ENCODE data around the gene NUCB2. TPM values are rescaled to one million over a fixed set of nuclear protein-coding genes. Genes with fewer than 3 reads are reported as not detected.

The NUCB2 gene
- total RNA-seq, 2 donors from 2014 or later = 48.9 to 93.8 TPM

DNA sequence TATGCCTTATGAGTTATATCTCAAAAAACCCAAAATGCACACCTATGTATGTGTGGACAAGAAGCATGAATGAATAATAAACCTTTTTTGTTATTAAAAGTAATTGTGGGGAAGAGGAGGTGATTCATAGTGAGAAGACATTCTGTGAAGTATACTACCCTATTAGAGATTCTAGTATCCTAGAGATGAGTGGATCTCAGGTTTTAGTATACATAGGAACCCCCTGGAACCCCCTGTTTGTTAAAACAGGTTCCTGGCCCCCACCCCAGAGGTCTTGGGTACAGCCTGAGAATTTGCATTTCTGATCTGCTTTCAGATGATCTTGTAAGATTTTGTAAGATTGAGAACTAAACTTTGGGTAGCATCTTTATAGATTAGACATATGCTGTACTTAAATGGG is 17.5 kb downstream of the NUCB2 start:
- ATAC-seq (ENCODE audit: insufficient number of reproducible peaks, low FRiP score, low read depth) = no peak
- Histone ChIP-seq H3K4me3 (no peak overlapping the region), H3K9me3 (no peaks in the 10 kb centered on the region), H3K36me3 (peaks cover 2% of the 10 kb centered on the region), H3K4me1 (ENCODE audit: control insufficient read depth in 1 of 2, low read depth in 2 of 2) (no peaks in the 10 kb centered on the region), H3K27me3 (replicated peaks; ENCODE audit: insufficient read depth) (no peaks in the 10 kb centered on the region), H3K27ac (no peak overlapping the region)
- TF ChIP-seq, protein P1, sequence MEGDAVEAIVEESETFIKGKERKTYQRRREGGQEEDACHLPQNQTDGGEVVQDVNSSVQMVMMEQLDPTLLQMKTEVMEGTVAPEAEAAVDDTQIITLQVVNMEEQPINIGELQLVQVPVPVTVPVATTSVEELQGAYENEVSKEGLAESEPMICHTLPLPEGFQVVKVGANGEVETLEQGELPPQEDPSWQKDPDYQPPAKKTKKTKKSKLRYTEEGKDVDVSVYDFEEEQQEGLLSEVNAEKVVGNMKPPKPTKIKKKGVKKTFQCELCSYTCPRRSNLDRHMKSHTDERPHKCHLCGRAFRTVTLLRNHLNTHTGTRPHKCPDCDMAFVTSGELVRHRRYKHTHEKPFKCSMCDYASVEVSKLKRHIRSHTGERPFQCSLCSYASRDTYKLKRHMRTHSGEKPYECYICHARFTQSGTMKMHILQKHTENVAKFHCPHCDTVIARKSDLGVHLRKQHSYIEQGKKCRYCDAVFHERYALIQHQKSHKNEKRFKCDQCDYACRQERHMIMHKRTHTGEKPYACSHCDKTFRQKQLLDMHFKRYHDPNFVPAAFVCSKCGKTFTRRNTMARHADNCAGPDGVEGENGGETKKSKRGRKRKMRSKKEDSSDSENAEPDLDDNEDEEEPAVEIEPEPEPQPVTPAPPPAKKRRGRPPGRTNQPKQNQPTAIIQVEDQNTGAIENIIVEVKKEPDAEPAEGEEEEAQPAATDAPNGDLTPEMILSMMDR (IDR thresholded peaks at IDR 0.05) = no peak
- no peak for DNase-seq (ENCODE audit: low spot score)

DNA sequence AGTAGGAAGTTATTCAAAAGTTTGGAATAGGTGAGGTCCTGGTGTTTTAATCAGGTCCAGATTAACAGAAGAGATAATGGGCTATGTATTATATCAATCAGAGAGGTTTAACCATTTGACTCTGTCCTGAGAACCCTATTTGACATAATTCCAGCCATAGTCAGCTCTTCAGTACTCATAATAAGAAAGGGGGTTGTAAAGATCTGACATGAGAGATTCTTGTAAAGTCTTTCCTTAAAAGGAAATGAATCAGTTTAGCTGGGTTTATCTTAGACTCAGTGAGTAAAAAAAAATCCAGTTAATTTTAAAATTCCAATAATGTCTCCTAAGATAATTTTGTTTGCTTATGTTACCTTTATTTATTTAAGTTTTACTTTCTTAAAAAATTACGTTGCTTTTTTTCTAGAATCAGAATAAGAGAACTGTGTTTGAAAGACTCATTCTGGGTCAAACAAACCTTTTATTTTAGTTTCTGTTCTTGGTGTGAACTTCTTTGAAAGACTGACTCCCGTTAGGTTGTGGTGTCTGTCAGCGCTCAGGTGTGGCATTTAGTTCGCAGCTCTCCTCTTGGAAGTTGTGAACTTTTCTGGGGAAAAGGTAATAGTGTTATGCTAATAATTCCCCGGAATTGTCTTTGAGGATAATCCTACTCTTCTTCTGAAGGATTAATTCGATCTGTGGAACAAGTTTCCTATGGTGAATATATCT is 20.5 kb downstream of the NUCB2 start:
- H3K9me3 ChIP-seq = no peaks in the 10 kb centered on the region
- no peaks in the 10 kb centered on the region for H3K4me1 ChIP-seq (ENCODE audit: control insufficient read depth in 1 of 2, low read depth in 2 of 2)
- H3K36me3 ChIP-seq = peaks cover 2% of the 10 kb centered on the region
- H3K27me3 ChIP-seq (replicated peaks; ENCODE audit: insufficient read depth) = no peaks in the 10 kb centered on the region
- TF ChIP-seq, protein P1 (IDR thresholded peaks at IDR 0.05) = no peak
- H3K27ac ChIP-seq = no peak overlapping the region
- DNase-seq (ENCODE audit: low spot score) (no peak), ATAC-seq (ENCODE audit: insufficient number of reproducible peaks, low FRiP score, low read depth) (no peak)
- no peak overlapping the region for H3K4me3 ChIP-seq

DNA sequence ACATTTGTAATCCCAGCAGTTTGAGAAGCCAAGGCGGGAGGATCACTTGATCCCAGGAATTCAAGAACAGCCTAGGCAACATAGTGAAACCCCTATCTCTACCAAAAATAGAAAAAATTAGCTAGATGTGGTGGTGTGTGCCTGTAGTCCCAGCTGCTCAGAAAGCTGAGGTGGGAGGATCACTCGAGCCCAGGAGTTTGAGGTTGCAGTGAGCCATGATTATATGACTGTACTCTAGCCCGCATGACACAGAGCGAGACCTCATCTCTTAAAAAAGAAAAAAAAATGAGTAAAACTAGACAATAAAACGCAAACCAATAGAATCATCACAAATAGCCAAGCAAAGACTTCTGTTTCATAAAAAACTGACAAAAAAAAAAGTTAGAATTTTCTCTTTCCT is 21.8 kb downstream of the NUCB2 start:
- H3K4me1 ChIP-seq (ENCODE audit: control insufficient read depth in 1 of 2, low read depth in 2 of 2) = no peaks in the 10 kb centered on the region
- H3K9me3 ChIP-seq = no peaks in the 10 kb centered on the region
- TF ChIP-seq, protein P1 (IDR thresholded peaks at IDR 0.05) = no peak
- no peak overlapping the region for H3K27ac ChIP-seq
- DNase-seq (ENCODE audit: low spot score) (no peak), ATAC-seq (ENCODE audit: insufficient number of reproducible peaks, low FRiP score, low read depth) (no peak)
- no peak overlapping the region for H3K4me3 ChIP-seq
- no peaks in the 10 kb centered on the region for H3K27me3 ChIP-seq (replicated peaks; ENCODE audit: insufficient read depth)
- peaks cover 9% of the 10 kb centered on the region for H3K36me3 ChIP-seq

DNA sequence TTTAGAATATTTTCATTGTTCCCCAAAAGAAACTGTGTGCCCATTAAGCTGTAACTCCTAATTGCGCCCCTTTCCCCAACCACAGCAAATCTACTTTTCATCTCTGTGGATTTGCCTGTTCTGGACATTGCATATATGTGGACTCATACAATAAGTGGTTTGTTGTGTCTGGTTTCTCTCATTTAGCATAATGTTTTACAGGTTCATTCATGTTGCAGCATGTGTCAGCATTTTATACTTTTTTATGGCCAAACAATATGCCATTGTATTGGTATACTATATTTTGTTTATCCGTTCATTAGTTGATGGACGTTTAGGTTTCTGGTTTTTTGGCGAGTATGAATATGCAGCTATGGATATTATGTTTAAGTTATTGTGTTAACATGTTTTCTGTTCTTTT is 23.8 kb downstream of the NUCB2 start:
- DNase-seq (ENCODE audit: low spot score) (no peak), ATAC-seq (ENCODE audit: insufficient number of reproducible peaks, low FRiP score, low read depth) (no peak)
- Histone ChIP-seq H3K36me3 (peaks cover 9% of the 10 kb centered on the region), H3K9me3 (no peaks in the 10 kb centered on the region), H3K4me1 (ENCODE audit: control insufficient read depth in 1 of 2, low read depth in 2 of 2) (no peaks in the 10 kb centered on the region), H3K4me3 (no peak overlapping the region), H3K27ac (no peak overlapping the region), H3K27me3 (replicated peaks; ENCODE audit: insufficient read depth) (no peaks in the 10 kb centered on the region)
- TF ChIP-seq, protein P1 (IDR thresholded peaks at IDR 0.05) = no peak

DNA sequence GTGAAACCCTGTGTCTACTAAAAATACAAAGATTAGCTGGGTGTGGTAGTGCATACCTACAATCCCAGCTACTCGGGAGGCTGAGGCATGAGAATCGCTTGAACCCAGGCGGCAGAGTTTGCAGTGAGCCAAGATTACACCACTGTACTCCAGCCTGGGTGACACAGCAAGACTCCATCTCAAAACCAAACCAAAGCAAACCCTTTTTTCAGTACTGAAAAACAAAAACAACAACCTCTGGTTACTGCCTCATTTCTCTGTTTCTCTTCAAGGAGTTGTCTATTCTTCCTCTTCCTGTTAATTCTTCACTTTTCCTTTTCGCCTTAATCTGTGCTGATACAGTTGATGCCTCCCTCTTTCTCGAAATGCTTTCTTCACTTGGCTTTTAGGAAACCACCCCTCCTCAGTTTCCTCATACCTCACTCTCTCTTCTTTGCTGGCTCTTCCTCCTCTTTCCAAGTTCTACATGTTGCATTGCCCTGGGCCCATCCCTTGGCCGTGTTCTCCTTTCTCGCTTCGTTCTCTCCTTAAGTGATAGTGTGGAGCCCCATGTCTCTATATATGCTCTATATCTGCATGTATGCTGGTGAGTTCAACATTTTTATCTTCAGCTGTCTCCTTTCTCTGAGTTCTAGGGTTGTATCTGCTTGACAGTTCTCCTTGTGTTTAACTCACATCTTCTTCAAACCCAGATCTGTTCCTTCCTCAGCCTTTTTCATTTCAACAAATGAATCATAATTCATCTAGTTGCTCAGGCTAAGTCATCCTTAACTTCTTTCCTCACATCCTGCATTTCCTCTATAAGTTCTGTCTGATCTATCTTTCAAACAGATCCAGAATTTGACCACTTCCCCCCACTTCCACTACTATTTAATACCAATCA is 37.1 kb downstream of the NUCB2 start:
- DNase-seq (ENCODE audit: low spot score) (no peak), ATAC-seq (ENCODE audit: insufficient number of reproducible peaks, low FRiP score, low read depth) (no peak)
- Histone ChIP-seq H3K27ac (peak overlapping the region; percentile 19 to 31), H3K36me3 (peaks cover 6% of the 10 kb centered on the region), H3K27me3 (replicated peaks; ENCODE audit: insufficient read depth) (no peaks in the 10 kb centered on the region), H3K9me3 (no peaks in the 10 kb centered on the region), H3K4me1 (ENCODE audit: control insufficient read depth in 1 of 2, low read depth in 2 of 2) (peaks cover 0 to 13% of the 10 kb centered on the region in 2 donors), H3K4me3 (no peak overlapping the region)
- TF ChIP-seq, protein P1 (IDR thresholded peaks at IDR 0.05) = no peak
